Hematopoietic multipotent progenitor cell treated with erythropoietin and hydrocortisone succinate and interleukin-3 and kit ligand, for 6 days (in vitro differentiated cells): ENCODE results near the gene SPSB1.
A peak's percentile ranks its signal among the peaks of the same experiment; 100 is the strongest.
"Not testable (repeated sequence)": the region's sequence is repeated elsewhere in the genome, so short reads cannot be mapped to it uniquely, and the experiment has no call there.

Experiments
- DNase-seq: peaks from one replicate; pipeline ENCODE4 v3.0.0-alpha.2; 2015

The SPSB1 gene

DNA sequence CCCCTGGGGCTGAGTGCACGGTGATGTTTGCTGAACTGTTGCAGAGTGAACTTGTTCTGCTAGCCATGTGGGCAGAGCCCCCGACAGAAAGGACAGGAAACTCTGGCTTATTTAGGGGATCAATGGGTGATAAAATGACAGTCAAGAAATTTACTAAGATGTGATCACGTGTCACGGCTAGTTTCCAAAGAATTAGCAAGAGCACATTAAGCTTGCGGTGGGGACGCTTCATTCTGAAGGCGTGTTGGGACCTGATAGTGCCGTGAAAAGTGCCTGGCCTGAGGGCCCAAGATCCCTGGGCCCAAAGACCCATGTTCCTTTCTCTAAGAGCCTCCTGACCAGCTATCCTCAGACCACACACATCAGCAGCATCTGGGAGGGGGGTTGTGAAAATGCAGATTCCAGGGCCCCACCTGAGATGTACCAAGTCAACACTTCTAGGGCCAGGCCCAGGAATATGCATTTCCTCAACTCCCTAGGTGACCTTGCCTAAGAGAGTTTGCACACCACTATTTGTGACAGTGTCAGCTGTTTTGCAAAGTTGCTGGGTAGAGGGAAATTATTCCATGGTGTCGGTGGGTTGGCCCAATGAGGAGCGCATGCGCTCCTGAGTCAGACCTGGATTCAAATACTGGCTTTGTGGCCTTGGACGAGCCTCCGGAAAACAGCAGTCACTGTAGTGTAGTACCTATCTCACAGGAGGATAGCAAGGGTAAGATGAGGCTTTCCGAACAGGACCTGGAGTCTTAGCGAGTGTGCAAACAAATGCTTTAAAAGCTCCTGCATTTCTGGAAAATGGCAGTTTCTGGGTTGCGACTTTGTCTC is 77.5 kb downstream of the SPSB1 start:
- DNase-seq: no peak

DNA sequence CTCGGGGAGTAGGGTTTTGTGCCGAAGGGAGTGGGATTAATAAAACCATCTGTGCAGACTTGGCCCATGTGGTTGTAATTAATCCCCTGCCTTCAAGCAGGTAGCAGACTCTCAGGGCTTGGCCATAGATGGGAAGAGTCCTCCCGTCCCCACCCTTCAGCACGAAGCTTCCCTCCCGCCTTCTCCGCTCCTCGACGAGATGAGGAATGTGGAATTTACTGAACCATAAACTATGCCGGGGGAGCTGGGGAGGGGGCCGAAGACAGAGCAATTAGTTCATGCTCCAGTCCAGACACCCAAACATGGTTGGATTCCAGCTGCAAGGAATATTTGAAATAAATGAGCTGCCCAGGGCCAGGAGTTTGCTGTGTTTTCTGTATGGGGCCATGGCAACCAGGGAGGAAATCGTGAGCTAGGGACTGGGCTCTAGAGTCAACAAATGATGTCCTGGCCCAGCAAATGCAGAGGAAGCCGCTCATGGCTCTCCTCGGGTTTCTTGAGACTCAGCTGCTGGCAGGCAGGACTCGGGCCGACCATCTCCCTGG is 78.8 kb downstream of the SPSB1 start:
- no peak for DNase-seq

DNA sequence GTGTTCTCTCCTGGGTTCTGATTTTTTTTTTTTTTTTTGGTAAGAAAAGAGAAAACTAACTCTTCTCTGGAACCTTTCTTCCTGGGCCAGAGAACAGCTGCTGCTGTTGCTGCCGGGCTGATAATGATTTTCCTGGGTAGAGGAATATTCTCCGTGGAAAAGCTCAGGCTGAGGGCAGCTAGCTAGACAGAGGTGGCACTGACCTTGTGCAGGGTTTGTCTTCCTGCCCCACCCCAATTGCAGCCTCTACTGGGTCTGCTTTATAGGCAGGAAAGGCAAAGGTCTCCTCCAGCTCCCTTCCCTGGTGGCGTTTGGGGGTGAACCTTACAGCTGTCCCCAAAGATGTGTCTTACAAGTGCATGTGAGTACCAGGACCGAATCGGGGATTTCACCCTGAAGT is 79.3 kb downstream of the SPSB1 start:
- DNase-seq: no peak

DNA sequence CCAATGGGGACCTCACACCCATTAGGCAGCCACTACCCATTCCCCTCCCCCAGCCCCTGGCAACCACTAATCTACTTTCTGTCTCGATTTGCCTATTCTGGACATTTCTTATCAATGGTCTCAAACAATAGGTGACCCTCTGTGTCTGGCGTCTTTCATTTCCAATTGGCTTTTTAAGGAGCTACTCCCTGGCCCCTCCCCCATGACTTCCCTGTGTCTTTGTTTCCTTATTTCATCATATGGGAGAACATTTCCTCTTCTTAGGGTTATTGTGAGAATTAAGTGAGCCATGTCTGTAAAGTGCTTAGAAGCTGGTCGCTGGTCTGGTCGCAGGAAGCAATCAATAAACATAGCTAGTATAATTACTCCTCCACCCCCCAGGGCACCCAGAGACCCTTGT is 80.9 kb downstream of the SPSB1 start:
- no peak for DNase-seq

DNA sequence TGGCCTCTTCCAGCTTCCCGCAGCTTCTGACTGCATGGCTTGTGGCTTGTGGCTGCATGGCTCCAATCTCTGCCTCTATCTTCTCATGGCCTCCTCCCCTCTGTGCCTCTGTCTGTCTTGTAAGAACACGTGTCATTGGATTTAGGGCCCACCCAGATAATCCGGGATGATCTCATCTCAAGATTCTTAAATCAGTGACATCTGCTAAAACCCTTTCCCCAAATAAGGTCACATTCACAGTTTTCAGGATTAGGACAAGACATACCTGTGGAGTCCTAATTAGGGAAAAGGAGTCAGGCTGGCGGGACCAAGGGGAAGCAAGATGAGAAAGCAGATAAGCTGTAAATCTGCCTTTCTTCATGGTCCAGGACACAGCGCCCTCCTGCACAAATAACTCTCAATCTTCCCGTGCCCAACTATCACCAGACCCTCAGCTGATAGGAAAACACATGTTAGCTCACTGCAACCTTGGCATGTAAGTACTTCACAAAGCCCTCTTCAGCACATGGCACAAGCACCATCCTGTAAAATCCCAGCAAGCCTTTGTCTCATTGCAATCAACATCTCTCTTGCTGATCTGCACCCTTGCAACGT is 82.2 kb downstream of the SPSB1 start:
- DNase-seq: no peak

DNA sequence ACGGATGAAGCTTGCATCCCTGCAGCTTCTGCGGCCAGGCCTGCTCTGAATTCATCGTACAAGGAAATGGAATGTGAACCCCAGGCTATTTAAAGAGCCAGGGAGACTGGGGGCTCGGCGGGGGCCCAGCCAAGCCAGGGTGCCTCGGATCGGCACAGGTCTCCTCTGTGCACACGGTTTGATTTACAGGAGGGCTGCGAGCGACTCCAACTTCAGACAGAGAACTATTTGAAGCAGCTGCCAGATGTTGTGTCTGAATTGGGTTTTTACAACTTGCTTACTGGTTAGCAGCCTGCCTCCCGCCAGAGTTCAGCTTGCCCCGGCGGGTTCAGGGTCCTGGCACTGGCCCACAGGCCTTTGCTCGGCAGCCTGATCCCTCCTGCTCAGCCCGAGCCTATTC is 83.2 kb downstream of the SPSB1 start:
- DNase-seq: no peak

DNA sequence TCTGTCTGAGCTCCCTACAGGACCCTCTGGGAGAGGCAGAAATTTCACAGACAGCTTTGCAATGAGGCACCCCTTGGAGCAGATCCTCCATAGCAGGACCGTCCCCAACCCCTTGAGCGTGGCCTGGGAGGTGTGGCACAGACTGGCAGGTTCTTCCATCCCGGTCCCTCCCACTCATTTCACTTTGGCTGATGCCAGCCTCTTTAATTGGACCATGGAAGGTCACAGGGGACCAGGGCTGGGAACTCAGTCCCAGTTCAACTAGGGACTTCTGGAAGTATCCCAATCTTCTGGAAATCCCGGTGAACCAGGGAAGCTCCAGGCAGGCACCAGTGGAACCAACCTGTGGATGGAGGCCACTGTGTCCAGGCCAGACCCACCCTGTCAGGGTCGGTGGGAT is 83.7 kb downstream of the SPSB1 start:
- DNase-seq: no peak

DNA sequence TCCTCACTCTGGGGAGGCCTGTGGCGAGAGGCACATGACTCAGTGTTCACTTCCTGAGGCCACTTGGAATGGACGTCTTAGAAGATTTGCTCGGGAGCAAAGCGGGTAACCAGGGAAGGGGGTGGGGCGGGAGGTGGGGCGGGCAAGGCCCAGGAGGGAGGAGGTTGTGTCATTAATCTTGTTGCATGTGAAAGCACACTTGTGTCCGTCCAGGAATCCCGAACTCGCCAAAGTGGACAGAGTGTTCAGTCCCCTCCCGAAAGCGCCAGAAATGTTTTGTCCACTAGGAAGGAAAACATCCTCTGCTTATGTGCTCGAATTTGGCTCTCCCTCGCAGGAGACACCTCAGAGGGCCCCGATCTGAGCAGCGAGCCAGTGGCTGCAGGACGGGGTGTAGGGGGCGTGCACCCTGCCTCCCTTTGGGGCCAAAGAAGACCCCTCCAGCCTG is 84.2 kb downstream of the SPSB1 start:
- no peak for DNase-seq

DNA sequence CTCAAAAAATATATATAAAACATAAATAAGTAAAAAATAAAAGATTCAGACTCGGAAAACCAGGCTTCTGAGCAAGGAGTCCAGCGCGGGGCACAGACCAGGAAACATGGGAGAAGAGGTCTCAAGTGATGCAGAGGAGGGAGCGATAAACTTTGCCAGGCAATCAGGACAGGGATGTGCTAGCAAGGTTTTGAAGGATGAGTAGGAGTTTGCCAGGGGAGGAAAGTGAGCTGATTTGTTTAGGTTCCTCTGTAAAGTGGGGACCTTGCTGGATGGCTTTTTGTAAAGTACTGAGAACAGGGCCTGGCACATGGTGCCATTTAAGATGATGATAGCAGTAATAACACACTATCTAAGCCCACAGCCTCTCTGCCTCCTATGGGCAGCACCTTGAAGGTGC is 86.1 kb downstream of the SPSB1 start:
- no peak for DNase-seq

DNA sequence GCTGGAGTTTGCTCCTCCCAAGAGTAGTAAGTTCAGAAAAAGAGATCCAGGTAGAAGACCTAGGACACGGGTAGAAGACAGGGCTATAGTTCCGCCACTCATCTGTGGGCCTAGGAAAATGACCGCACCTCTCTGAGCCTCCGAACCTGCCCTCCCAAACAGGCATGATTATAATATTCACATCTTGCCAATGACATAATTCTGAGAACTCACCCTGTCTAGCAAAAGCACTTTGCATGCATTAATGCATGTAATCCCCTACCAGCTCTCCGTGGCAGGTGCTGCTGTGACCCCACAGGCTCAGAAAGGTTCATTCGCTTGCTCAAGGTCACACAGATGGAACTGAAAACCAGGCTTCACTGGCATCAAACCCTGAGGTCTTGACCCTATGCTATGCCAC is 88.0 kb downstream of the SPSB1 start:
- DNase-seq: no peak

DNA sequence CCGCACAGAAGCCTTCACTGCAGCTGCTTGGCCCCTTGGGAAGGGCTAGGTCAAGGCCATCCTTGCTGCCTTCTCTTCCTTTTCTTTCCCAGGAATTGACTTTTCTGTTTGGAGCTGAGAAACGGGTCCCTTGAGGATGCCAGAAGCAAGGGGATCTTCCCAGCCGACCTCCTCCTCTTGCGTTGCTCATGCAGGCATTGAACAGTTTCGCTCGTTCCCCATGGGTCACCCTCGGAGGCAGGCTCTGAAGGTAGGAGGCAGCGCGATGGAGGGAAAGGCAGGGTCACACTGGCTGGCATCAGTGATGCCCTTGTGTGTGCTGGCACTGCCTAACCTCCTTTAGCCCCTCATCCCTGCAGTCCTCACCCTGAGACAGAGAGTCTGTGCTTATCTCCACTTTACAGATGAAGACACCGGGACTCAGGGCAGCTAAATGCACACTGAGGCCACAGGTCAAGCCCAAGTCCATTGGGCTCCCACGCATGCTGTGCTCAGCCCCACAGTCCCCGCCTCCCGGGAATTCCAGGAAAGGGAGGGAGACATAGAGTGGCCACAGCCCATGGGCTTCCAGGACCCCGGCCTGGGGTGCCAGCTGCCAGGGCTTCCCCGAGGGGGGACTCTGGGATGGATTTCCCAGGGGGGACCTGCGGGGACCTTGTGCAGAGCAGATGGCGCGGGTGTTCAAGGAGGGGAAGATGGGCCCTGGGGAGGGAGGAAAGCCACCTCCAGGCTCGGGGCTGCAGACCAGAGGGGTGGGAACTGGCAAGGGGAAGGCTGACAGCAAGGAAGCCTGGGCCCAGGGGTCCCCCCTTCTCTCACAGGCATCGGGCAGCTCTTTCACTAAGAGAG is 90.2 kb downstream of the SPSB1 start:
- no peak for DNase-seq

DNA sequence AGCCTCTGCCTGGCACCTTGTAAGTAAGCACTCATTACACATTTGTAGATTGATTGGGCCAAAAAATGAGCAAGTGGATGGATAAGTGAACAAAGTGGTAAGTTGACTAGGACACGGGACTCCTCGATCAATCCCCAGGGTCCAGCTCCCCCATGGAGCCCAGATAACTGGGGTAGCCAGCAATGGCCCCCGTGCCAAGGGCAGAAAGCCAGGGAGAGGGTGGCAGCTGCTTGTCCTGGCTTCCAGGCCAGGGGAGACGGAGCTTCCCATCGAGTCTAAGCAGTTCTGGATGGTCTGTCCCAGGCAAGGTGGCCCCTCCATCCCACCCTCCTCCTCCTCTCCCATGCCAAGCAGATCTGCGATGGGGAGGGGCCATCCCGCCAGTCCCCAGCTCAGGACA is 91.4 kb downstream of the SPSB1 start:
- no peak for DNase-seq

DNA sequence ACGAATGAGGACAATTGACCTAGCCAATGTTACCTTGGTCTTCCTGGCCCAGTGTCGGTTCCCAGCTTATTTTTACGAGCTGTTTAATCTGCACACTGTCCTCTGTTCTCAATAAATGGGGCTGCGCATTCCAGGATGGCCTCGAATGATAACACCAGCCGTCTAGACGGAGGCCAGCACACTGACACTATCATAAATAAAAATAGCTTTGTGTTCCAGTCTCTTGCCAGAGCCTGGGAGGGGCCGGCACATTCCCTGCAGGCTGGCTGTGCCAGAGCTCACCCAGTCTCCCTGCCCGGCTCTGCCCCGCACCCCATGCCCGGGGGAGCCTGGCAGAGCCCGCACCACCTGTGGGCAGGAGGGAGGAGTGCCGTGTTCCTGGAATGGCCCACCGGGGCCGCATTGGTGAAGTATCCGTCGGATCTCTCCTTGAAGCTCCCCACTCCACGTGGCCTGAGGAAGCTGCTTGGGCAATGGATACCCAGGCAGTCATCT is 92.1 kb downstream of the SPSB1 start:
- no peak for DNase-seq

DNA sequence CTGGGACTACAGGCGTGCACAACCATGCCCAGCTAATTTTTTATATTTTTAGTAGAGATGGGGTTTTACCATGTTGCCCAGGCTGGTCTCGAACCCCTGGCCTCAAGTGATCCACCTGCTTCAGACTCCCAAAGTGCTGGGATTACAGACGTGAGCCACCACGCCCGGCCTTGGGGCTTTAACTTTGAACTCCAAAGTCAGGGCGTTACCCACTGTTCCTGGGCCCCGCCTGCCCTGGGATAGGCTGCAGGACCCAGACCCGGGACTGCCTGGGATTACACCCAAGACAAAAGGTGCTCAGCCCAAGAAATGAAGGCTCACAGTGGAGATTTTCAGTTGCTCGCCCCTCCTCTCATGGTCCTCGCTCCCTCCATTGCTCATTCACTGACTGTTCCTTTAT is 92.7 kb downstream of the SPSB1 start:
- not testable (repeated sequence) for DNase-seq

DNA sequence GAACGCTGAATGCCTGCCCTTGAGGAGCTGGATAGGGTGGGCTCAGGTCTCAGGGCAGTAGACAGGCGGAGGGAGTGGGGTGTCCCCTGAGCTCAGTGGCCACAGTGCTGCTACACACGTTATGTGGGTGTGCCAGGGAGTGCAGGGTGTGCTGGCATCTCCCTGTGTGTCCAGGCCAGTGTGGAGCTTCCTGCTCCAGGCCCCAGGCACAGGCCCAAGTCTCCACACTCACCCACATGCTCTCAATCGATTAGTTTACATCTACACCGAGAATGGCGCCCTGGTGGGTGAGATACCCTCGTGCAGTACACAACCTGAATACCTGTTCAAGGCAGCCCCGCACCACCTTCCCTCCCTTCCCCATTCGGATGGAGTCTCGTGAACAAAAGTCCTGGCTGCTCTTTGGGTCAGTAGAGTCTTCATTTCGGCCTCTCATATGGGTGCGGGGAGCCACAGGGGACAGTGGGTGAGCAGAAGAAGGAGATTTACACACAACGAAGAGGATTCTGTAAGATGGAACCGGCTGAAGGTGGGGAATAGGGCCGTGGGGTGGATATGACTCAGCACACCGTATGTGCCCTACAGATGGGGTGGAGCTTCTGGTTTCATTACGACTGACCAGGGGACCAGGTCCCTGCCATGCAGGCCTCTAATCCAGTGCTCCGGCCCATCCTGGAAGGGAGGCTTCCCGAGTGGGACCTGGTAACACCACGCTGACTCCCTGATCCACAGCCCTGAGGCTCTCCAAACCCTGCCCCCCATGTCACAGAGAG is 93.3 kb downstream of the SPSB1 start:
- peak; percentile 27 for DNase-seq

DNA sequence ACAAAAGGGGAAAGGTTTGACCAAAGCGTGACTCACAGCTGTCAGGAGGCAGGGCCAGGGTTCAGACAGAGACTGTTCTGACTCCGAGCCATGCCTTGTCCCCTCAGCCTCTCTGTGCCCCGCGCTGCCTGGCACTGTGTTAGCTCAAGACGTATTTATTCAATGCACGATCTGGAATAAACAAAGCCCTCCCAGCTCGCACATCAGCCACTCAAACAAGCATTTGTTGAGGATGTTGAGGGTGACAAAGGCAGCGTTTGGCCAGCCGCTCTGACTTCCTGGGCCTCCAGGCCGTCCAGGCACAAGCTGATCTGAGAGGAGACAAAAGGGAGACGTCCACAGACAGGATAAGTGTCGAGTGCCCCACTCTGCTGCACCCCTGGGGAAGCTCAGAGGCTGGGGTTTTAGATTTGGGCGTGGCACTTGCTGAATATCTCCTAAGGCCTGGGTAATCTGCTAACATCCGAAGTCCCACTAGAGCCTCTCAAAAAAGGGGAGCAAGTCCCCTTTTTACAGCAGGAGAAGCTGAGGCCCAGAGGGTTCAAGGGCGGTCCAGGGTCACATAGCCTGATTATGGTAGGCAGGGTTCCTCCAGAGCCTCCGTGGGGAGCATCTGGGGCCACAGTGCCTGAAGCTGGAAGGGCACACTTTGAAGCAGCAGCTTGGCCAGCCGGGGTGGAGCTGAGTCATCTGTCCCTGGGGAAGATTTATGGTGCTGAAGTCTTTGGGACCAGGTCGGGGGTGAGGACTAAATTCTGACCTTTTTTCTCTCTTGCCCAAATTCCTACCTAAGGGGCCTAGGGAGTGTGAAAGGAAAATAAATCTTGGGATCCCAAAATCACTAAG is 95.9 kb downstream of the SPSB1 start:
- no peak for DNase-seq

DNA sequence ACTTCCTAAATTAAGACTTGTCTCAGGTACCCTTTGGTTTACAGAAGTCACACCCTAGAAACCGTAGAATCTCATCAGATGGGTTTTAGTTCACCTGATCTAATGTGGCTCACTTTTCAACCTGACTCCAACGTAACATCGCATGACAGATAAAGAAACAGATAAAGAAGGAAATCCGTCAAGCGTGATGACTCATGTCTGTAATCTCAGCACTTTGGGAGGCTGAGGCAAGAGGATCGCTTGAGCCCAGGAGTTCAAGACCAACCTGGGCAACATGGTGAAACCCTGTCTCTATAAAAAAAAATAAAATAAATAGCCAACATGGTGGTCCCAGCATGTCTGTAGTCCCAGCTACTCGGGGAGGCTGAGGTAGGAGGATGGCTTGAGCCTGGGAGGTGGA is 97.3 kb downstream of the SPSB1 start:
- DNase-seq: no peak

DNA sequence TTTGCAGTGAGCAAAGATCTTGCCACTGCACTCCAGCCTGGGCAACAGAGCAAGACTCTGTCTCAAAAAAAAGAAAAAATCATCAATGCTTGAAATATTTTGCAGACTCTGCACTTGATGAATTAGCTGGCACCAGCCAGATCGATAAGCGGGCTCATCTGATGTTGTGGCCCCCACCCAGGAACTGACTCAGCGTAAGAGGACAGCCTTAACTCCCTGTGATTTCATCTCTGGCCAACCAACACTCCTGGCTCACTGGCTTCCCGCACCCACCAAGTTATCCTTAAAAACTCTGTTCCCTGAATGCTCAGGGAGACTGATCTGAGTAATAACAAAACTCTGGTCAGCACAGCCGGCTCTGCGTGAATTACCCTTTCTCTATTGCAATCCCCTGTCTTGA is 98.9 kb downstream of the SPSB1 start:
- DNase-seq: no peak

DNA sequence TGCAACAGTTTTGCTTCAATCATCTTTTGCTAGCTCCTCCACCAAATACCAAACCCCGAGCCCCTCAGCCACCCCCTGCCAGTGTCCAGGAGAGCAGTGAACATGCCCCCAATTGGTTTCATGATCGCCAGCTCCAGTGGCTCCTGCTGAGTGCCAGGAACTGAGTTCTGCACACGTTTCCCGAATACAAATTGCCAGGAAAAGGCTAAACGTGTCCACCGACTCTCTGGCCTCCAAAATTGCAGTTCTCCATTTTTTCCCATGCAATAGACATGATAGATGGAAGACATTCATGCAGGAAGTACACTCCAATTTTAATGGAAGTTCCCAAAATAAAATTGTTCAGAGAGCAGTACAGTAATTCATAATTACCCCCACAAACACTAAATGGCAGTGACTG is 101.3 kb downstream of the SPSB1 start:
- no peak for DNase-seq

DNA sequence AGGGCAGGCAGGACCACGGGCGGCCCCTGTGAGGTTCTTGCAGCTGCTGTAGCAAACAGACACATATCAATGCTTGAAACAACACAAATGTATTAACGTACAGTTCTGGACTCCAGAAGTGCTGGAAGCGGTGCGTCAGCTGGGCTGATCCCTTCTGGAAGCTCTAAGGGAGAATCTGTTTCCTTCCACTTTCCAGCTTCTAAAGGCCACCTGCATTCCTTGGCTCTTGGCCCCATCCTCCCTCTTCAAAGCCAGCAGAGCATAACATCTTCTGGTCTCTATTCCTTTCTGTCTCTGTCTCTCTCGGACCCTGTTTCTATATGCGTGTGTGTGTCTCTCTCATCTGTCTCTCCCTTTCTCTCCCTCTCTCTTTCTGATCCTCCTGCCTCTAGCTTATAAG is 102.3 kb downstream of the SPSB1 start:
- DNase-seq: no peak

DNA sequence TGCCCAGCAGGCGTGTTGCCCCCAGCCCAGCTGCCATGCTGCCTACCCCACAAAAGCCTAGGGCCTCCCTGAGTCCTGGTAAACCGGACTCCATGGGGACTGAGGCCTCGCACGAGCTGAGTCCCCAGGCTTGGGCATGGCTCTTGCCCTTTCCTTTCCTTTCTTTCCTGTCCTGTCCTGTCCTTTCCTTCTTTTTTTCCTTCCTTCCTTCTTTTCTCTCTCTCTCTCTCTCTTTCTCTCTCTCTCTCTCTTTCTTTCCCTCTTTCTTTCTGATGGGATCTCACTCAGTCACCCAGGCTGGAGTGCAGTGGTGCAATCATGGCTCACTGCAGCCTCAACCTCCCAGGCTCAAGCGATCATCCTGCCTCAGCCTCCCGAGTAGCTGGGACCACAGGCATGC is 104.4 kb downstream of the SPSB1 start:
- no peak for DNase-seq
